SU-DHL-6 (cell line): ENCODE data around the gene CLIC1.

Experiments
- H2AFZ ChIP-seq: fragments of 200-600 bp; sonication (generic); 2 replicates; pipeline ENCODE4 v1.6.1; 2014; ENCODE audit warnings: low read depth, mild to moderate bottlenecking, moderate library complexity, mixed read lengths, antibody characterized with exemption, low read length; ENCODE audit not compliant: severe bottlenecking
- H3F3A ChIP-seq: fragments of 200-600 bp; shearing (Covaris generic); 2 replicates; pipeline ENCODE4 v1.6.0; 2016; ENCODE audit warnings: antibody characterized with exemption, mild to moderate bottlenecking; ENCODE audit not compliant: insufficient read depth
- H3K27ac ChIP-seq: fragments of 200-600 bp; sonication (generic); 2 replicates; pipeline ENCODE4 v1.5.1; 2016; ENCODE audit warnings: low read depth, mild to moderate bottlenecking, low read length, moderate library complexity, mixed read lengths
- H3K27me3 ChIP-seq: fragments of 200-600 bp; sonication (generic), shearing (Covaris generic); 2 replicates; pipeline ENCODE4 v1.6.0; 2014; ENCODE audit warnings: mild to moderate bottlenecking, low read length
- H3K36me3 ChIP-seq: fragments of 200-600 bp; sonication (generic); 2 replicates; pipeline ENCODE4 v1.6.1; 2014; ENCODE audit warnings: mild to moderate bottlenecking, low read length, mixed read lengths
- H3K4me2 ChIP-seq: fragments of 300-600, 200-600 bp; shearing (Covaris generic), sonication (generic); 2 replicates; pipeline ENCODE4 v1.6.0; 2014; ENCODE audit warnings: low read length, low read depth, mild to moderate bottlenecking; ENCODE audit not compliant: poor library complexity, severe bottlenecking
- H3K4me3 ChIP-seq: fragments of 200-600 bp; sonication (generic); 2 replicates; pipeline ENCODE4 v1.5.1; 2014; ENCODE audit warnings: antibody characterized with exemption, low read length, mild to moderate bottlenecking, mixed read lengths; ENCODE audit not compliant: insufficient read depth, poor library complexity, severe bottlenecking
- H3K79me2 ChIP-seq: fragments of 200-600 bp; sonication (generic); 2 replicates; pipeline ENCODE4 v1.6.1; 2014; ENCODE audit warnings: mild to moderate bottlenecking, low read length, moderate library complexity; ENCODE audit not compliant: insufficient read depth
- H3K9ac ChIP-seq: fragments of 200-600 bp; sonication (generic); 2 replicates; pipeline ENCODE4 v1.7.0; 2014; ENCODE audit warnings: mild to moderate bottlenecking, low read length
- H3K9me2 ChIP-seq: fragments of 200-600 bp; sonication (generic); replicated peaks from 2 replicates; pipeline ENCODE4 v1.6.1; 2014; ENCODE audit warnings: low read length; ENCODE audit not compliant: insufficient read depth
- H3K9me3 ChIP-seq: fragments of 200-600 bp; sonication (generic); 2 replicates; pipeline ENCODE4 v1.6.1; 2014; ENCODE audit warnings: low read length, mixed read lengths; ENCODE audit not compliant: insufficient read depth
- H4K20me1 ChIP-seq: fragments of 200-600 bp; sonication (generic); 2 replicates; pipeline ENCODE4 v1.6.1; 2014; ENCODE audit warnings: low read depth, mild to moderate bottlenecking, antibody characterized with exemption, low read length, moderate library complexity, mixed read lengths
- CTCF ChIP-seq: fragments of 200-600 bp; sonication (generic); IDR thresholded peaks from one replicate; pipeline ENCODE4 v1.5.1; 2017; ENCODE audit warnings: antibody characterized with exemption, mild to moderate bottlenecking, low read length, moderate library complexity; ENCODE audit not compliant: insufficient read depth, poor library complexity, severe bottlenecking
- EZH2phosphoT487 ChIP-seq: fragments of 200-600 bp; sonication (generic), shearing (Covaris generic); conservative IDR thresholded peaks from 2 replicates; pipeline ENCODE4 v1.6.1; 2018; ENCODE audit warnings: mild to moderate bottlenecking, antibody characterized with exemption, low read length, moderate library complexity, mixed read lengths

CLIC1 gene

GRCh38 chr6:31764198-31764597, 27.9 kb upstream of the CLIC1 start:
- Histone ChIP-seq H3F3A (peaks cover 8% of the 10 kb centered on the region), H3K9me2 (no peaks in the 10 kb centered on the region), H3K79me2 (no peaks in the 10 kb centered on the region), H3K27me3 (no peaks in the 10 kb centered on the region), H3K36me3 (peaks cover 7% of the 10 kb centered on the region; the same call in 1 of the 2 replicates), H3K4me2 (no peak overlapping the region), H3K9me3 (no peaks in the 10 kb centered on the region), H3K4me3 (no peak overlapping the region), H2AFZ (no peak overlapping the region), H3K9ac (no peak overlapping the region), H4K20me1 (no peaks in the 10 kb centered on the region), H3K27ac (no peak overlapping the region)
- TF ChIP-seq CTCF (no peak), EZH2phosphoT487 (no peak)

- H3K36me3 ChIP-seq, result peaks cover 8% of the 10 kb centered on the region; the same call in 1 of the 2 replicates
- TF ChIP-seq CTCF, result no peak
- no peak for TF ChIP-seq EZH2phosphoT487
Observed at GRCh38 chr6:31763619-31763940, 27.2 kb upstream of the CLIC1 start.

DNA sequence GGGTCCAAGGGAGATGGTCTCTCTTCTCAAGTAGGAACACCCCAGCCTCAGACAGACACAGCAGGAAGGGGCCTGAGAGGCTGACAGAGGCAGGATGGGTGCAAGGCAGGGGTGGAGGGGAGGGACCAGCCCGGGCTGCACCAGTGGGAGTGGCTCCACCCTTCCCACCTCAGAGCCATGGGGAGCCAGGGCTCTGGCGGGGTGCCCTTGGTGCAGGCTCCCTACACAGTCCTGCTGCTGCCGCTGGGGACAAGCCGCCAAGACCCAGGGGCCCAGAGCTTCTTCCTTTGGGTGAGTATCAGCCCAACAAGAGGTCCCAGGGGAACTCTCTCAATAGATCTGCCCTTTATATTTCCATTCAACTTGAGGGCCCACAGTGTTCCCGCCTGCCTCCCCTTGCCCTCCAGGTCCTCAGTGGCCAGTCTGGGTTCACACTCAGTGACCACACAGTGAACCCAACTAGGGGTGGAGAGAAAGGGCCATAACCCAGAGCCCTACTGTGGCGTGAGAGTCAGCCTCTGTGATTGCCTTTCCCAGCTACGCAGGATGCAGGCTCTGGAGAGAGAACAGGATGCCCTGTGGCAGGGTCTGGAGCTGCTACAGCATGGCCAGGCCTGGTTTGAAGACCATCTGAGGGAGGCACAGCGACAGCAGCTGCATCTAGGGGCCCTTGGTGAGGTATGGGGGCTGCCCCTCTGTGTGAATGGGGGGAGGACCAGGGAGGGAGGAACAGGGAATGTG, 26.7 kb upstream of the CLIC1 start:
- Histone ChIP-seq H3K9ac (no peak overlapping the region), H2AFZ (no peak overlapping the region), H3K9me3 (no peaks in the 10 kb centered on the region), H3K9me2 (no peaks in the 10 kb centered on the region), H3F3A (peaks cover 8% of the 10 kb centered on the region), H4K20me1 (no peaks in the 10 kb centered on the region), H3K27ac (no peak overlapping the region), H3K79me2 (no peaks in the 10 kb centered on the region), H3K4me2 (no peak overlapping the region), H3K27me3 (no peaks in the 10 kb centered on the region), H3K36me3 (peaks cover 8% of the 10 kb centered on the region; the same call in 1 of the 2 replicates), H3K4me3 (no peak overlapping the region)
- TF ChIP-seq CTCF, result no peak
- no peak for TF ChIP-seq EZH2phosphoT487

More at GRCh38 chr6:31763619-31763940, 27.2 kb upstream of the CLIC1 start:
- Histone ChIP-seq H3K9me3 (no peaks in the 10 kb centered on the region), H3K79me2 (no peaks in the 10 kb centered on the region), H3K27ac (no peak overlapping the region), H3K9ac (no peak overlapping the region), H3K4me2 (no peak overlapping the region), H3K27me3 (no peaks in the 10 kb centered on the region), H4K20me1 (no peaks in the 10 kb centered on the region), H3F3A (peaks cover 8% of the 10 kb centered on the region), H3K9me2 (no peaks in the 10 kb centered on the region), H2AFZ (no peak overlapping the region), H3K4me3 (no peak overlapping the region)
